HG02973 (cell line): ENCODE results near the gene KRTAP4-11.
"Not testable (repeated sequence)": the region's sequence is repeated elsewhere in the genome, so short reads cannot be mapped to it uniquely, and the experiment has no call there.

Experiments used
- ATAC-seq: cut with Tn5 transposase; IDR thresholded peaks from one replicate; pipeline ENCODE4 v1.9.1; 2021; ENCODE audit warnings: moderate library complexity; ENCODE audit not compliant: unreplicated experiment

The KRTAP4-11 gene

DNA sequence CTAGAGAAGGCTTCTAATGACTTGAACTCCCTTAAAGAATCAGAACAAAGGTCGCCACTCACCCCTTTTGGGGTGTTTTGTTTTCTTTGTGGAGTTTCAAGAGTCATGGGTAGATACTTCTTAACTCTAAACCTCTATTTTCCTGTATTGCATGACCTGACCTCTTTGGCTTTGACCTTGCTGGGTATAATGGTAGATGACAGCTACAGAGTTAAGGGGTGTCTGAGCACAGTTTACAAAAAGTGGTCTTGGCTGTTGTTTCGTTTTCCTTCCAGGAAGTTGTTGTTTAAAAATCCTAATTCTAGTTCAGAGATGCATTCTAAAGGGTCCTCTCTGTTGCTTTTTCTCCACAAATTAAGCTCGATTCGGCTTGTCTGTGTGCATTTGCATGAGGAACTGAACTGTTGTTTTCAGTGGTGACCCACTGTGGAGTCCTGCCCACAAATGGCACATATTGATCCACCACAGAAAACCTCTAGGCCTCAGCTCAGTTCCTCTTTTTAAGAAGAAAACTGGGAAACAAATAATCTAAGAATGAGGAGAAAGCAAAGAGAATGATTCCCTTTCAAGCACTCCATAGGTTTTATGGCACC, 29.3 kb downstream of the KRTAP4-11 start:
- ATAC-seq = not testable (repeated sequence)

DNA sequence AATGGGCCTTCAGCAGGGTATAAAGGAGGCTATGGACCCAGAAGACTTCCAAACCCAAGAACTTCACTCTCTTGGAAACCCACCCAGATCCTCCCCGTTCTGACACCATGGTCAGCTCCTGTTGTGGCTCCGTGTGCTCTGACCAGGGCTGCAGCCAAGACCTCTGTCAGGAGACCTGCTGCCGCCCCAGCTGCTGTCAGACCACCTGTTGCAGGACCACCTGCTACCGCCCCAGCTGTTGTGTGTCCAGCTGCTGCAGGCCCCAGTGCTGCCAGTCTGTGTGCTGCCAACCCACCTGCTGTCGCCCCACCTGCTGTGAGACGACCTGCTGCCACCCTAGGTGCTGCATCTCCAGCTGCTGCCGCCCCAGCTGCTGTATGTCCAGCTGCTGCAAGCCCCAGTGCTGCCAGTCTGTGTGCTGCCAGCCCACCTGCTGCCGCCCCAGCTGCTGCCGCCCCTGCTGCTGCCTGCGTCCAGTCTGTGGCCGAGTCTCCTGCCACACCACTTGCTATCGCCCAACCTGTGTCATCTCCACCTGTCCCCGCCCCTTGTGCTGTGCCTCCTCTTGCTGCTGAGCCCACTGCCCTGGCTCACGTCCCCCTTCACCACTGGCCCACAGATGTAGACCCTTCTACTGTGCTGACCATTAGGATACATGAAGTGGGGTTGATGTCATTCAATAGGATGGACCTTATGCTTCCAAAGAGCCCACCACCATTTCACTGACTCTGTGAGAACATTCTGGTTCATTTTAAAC, 33.9 kb downstream of the KRTAP4-11 start, which contains the start of gene KRTAP4-7:
Gene KRTAP4-7 (plus strand): TSS at position 51 of the 757 bp plus-strand sequence. CDS start 57 bp downstream, at position 108.
- ATAC-seq = not testable (repeated sequence)

DNA sequence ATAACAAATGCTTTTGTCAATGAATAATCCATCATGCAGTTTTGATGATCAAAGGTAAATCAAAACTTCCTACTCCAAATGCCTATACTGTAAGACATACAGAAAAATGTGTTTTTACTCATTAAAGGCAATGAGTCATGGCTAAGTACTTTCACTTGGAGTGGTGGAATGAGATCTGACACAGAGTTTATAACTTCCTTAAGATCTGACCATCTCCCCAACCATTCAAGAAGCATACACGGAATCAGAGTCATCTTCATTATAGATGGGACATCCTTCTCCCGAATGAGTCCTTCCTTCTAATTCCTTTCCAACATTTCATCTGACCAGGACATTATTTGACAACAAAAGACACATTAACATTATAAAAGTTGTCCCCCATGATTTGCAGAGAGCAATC, 34.7 kb downstream of the KRTAP4-11 start:
- ATAC-seq = not testable (repeated sequence)

DNA sequence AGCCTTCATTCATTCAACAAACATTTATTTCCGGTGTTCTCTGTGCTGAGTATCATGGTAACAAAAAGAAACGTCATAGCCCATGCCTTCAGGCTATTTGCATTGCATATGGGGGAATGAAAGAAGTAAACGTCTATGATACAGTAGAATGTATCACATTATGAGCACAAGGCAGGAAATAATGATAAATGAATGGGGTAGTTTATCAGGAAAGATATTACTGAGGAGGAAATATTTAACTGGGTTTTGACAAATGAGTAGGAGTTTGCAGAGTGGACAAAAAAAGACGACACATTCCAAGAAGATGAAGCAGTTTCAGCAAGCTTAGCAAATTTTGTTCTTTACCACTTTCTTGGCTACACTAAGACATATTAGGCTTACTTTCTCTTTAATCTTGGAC, 35.5 kb downstream of the KRTAP4-11 start:
- no peak for ATAC-seq

DNA sequence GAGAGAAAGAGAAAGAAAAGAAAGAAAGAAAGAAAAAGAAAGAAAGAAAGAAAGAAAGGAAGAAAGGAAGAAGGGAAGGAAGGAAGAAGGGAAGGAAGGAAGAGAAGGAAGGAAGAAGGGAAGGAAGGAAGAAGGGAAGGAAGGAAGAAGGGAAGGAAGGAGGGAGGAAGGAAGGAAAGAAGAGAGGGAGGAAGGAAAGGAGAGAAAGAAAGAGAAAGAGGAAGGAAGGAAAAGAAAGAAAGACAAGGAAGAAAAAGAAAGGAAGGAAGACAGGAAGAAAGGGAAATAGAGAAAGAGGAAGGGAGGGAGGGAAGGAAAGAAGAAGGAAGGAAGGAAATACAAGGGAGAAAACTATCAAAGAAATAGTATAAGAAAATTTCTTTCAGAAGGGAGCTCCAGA, 41.4 kb downstream of the KRTAP4-11 start:
- no peak for ATAC-seq

DNA sequence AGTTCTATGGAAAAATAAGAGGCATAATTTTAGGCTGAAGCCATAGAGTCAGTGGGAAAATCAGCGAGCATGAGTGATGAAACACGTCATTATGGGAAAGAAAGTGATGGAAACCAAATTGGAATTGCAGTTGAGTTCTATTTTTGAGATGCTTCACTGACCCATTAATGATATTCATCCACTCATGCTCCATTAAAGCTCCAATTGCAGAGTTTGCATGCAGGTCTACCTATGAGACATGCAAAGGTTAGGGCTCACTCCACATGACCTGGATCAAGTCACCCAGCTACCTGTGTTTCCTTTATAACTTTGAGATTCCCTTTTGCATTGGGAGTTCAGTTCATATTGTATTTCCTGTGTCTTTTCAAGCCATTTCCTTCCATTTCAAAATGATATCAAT, 44.5 kb downstream of the KRTAP4-11 start:
- no peak for ATAC-seq

DNA sequence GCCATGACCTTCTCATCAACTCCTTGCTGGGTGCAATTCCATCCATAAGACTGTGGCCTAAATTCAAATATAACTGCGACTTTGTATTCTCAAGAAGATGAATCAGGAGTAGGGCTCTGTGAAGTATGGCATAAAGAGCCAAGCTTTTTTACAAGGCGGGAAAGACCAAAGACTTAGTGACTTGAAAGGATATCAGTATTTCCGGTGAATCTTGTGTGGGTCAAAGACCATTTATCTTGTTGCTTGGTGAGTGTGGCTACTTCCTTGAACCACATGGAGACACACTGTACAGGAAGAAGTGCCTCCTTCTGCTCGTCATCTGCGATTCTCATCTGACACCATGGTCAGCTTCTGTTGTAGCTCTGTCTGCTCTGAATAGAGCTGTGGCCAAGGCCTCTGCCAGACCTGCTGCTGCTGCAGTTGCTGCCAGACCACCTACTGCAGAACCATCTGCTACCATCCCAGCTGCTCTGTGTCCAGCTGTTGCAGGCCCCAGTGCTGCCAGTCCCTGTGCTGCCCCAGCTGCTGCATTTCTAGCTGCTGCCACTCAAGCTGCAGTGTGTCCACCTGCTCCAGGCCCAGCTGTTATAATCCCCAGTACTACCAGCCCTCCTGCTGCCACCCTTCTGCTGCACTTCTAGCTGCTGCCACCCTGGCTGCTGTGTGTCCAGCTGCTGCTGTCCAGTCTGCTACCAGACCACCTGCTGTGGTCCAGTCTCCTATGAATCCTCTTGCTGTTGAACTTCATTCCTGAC, 46.4 kb downstream of the KRTAP4-11 start:
- ATAC-seq = no peak

DNA sequence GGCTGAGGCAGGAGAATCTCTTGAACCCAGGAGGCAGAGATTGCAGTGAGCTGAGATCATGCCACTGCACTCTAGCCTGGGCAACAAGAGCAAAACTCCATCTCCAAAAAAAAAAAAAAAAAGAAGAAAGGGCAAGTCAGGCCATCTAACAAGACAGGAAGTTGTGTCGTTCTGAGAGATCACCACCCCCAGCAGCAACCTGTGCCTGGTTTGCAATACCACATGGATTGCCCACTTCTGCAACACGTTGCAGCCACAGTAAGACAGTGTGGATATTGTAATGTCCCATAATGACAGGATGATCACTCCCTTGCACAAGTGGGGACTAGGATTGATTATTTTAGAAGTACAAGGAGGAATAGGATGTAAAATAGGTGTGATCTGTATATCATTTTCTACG, 49.1 kb downstream of the KRTAP4-11 start:
- no peak for ATAC-seq

DNA sequence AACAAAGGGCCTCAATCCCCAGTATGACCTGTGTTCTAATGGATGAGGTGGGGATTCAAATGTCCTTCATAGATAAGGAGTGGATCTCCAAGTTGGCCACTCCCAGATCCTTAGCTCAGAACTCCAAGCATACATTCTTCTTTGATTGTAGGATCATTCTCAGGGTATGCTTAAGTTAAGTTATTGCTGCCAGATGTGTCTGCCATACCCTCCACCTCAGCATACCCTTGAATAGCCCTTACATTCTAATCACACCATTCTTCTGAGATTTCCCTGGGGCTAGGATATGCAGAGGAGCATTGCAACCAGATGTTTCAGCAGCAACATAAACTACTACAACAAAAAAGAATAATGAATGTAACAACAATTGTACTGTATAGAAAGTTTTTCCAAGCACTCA, 50.9 kb downstream of the KRTAP4-11 start:
- no peak for ATAC-seq
